ENCODE results near the gene PHACTR3.

GRCh38 chr20:59771506-59772372 is 167.4 kb downstream of the PHACTR3 start:
- TF ChIP-seq YY1 (IDR thresholded peaks at IDR 0.05) (no peak), CTCF (IDR thresholded peaks at IDR 0.05; ENCODE audit: low read depth, low read length, missing input control) (no peak), RAD21 (IDR thresholded peaks at IDR 0.05) (no peak), JUND (IDR thresholded peaks at IDR 0.05) (no peak)

Data from liver (tissue), 3 donors.